HepG2 (cell line): ENCODE results near the gene AIP. TPM values are rescaled to one million over a fixed set of nuclear protein-coding genes. Genes with fewer than 3 reads are reported as not detected.

Source experiments
- CENPBD1 ChIP-seq: sonication (generic); formaldehyde crosslinking; IDR thresholded peaks from 2 replicates; pipeline ENCODE4 v1.8.0; 2022; ENCODE audit warnings: missing genetic modification reagents, low read depth, mild to moderate bottlenecking, borderline replicate concordance
- HBP1 ChIP-seq: IDR thresholded peaks from 2 replicates; pipeline ENCODE4 v1.6.1; 2016; ENCODE audit warnings: low read depth, control low read depth
- ZBTB40 ChIP-seq, 2 experiments: fragments of 450-650 bp in 1 of 2; sonication (generic) in 1 of 2; formaldehyde crosslinking in 1 of 2; IDR thresholded peaks; 2 replicates each; pipeline versions ENCODE4 v1.6.1 to v1.8.0; 2016 to 2022; ENCODE audit warnings: antibody characterized with exemption in 1 of 2, mild to moderate bottlenecking in 1 of 2, missing genetic modification reagents in 1 of 2
- ZBTB46 ChIP-seq: sonication (generic); formaldehyde crosslinking; IDR thresholded peaks from 2 replicates; pipeline ENCODE4 v1.4.0; 2020; ENCODE audit warnings: mild to moderate bottlenecking, missing genetic modification reagents, borderline replicate concordance
- ZFP62 ChIP-seq: sonication (generic); formaldehyde crosslinking; IDR thresholded peaks from 2 replicates; pipeline ENCODE4 v1.4.0; 2020; ENCODE audit warnings: missing genetic modification reagents
- ZNF367 ChIP-seq: sonication (generic); formaldehyde crosslinking; IDR thresholded peaks from 2 replicates; pipeline ENCODE4 v1.4.0; 2020; ENCODE audit warnings: missing genetic modification reagents, borderline replicate concordance
- ZNF569 ChIP-seq: sonication (generic); formaldehyde crosslinking; IDR thresholded peaks from 2 replicates; pipeline ENCODE4 v1.5.0; 2020; ENCODE audit warnings: mild to moderate bottlenecking, missing genetic modification reagents, moderate library complexity, borderline replicate concordance
- ZNF800 ChIP-seq: sonication (generic); formaldehyde crosslinking; IDR thresholded peaks from 2 replicates; pipeline ENCODE4 v1.4.0; 2020; ENCODE audit warnings: missing genetic modification reagents
- polyA plus RNA-seq, 8 experiments: library from polyadenylated mRNA; depleted of rRNA in 3 of 8; stranded (reverse) in 7 of 8; unstranded in 1 of 8; fragments of >200 nt; fragmentation: Illumina TruSeq in 4 of 8; extraction: Trizol in 4 of 8; gene quantifications; 2 replicates each; pipeline versions ENCODE4 v1.2.1 to v1.2.3, GENCODE V29; 2011 to 2016; ENCODE audit warnings: low read depth in 4 of 8, missing spikeins in 1 of 8, mixed read lengths in 1 of 8; ENCODE audit not compliant: insufficient read depth in 1 of 8
- total RNA-seq, 5 experiments: library from RNA; depleted of rRNA; stranded (reverse); fragments of >200 nt; fragmentation: Illumina TruSeq; extraction: Trizol; gene quantifications; 2 replicates each; pipeline ENCODE4 v1.2.3, GENCODE V29; 2016; ENCODE audit warnings: low read depth in 1 of 5

Gene AIP
- total and polyA plus RNA-seq, 2 of the 13 experiments (the other 11 are each of a cell fraction or from before 2014, with no cell fraction given): 51.8 to 110 TPM

GRCh38 chr11:67482827-67483798 lies at the start of gene AIP (continued):
- TF ChIP-seq ZBTB40 (IDR thresholded peaks at IDR 0.05): no peak
- TF ChIP-seq ZBTB40 (CRISPR knock-in tag; IDR thresholded peaks at IDR 0.05): peak; percentile 81; the same call in 1 of the 2 replicates
- no peak for TF ChIP-seq ZFP62 (CRISPR knock-in tag)
- no peak; the same call in 1 of the 2 replicates for TF ChIP-seq ZNF569 (CRISPR knock-in tag)
- no peak; the same call in 1 of the 2 replicates for TF ChIP-seq HBP1
- TF ChIP-seq ZBTB46 (CRISPR knock-in tag): no peak
- no peak; the same call in 1 of the 2 replicates for TF ChIP-seq CENPBD1 (CRISPR knock-in tag)
- peak; percentile 79; the same call in 1 of the 2 replicates for TF ChIP-seq ZNF367 (CRISPR knock-in tag)
- TF ChIP-seq ZNF800 (CRISPR knock-in tag): peak; percentile 68
